ENCODE data around the gene IL17REL.
A peak's percentile ranks its signal among the peaks of the same experiment; 100 is the strongest.
"Not testable (repeated sequence)": the region's sequence is repeated elsewhere in the genome, so short reads cannot be mapped to it uniquely, and the experiment has no call there.

Gene IL17REL

GRCh38 chr22:50001388-50002231 is 11.0 kb downstream of the IL17REL start:
- DNase-seq: no peak

DNA sequence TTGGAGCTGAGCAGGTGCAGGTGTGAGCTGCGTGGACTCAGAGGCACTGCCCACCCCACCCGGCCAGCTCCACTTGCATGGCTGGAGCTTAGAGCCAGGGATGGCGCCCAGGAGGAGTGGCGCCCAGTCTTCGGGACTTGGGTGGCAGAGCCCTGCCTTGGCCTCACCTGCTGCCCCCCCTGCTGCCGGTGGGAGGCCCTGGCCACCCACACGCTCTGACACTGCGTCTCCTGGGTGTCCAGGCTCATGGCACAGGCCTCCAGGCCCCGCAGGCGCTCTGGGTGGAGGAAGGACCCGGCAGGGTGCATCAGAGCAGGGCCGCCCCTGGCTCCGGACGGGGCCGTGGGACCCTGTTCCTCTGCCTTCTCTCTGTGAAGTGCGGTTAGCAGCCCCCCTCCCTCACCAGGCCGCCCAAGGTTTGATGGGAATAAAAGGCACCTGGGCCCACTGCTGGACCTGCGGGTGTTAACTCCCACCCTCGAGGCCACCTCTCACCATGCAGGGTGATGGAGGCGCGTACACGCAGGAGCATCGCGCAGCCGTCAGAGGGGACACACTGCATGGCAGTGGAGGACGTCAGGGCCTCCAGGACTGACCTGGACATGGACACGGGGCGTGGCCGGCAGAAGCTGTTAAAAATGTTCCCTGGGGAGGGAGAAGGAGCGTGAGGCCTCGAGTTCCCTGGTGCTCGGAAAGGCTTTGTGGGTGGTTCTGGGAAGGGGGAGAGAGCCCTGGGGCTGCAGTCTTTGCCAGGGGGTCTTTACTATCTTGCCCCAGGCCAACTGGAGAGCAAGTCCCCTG is 11.8 kb downstream of the IL17REL start:
- DNase-seq: no peak

- no peak for DNase-seq
Measured at GRCh38 chr22:49999946-50000586, 12.5 kb downstream of the IL17REL start.

DNA sequence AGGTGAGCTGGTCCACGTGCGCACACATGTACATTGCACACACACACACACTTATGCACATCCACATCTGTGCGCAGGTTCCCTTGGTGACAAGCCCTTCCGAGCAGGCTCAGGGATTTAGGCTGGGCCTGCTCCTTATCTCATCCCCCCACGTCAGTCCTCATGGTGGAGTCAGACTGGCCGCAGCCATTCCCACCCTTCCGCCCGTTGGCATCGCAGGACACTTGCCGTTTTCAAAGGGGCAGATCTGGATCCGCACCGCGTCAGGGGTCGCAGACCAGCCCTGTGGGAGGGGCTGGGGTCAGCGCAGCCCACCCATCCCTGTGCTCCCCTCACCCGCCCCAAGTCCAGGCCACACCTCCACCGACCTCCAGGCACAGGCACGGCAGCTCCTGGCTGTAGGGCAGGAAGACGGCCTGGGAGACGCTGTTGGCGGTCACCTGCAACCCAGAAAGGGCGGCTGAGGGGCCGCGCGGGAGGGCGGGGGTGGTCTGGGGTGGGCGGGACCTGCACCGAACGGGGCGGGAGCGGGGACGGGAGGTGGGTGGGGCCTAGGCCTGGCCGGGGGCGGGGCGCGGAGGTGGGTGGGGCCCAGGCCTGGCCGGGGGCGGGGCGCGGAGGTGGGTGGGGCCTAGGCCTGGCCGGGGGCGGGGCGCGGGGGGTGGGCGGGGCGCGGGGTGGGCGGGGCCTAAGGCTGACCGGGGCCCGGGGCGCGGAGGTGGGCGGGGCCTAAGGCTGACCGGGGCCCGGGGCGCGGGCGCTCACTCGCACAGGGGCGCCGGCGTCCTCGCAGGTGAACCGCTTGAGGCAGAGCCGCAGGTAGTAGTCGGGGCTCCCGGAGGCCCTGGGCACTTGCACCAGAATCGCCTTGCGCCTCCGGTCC is 13.3 kb downstream of the IL17REL start:
- DNase-seq: no peak

DNA sequence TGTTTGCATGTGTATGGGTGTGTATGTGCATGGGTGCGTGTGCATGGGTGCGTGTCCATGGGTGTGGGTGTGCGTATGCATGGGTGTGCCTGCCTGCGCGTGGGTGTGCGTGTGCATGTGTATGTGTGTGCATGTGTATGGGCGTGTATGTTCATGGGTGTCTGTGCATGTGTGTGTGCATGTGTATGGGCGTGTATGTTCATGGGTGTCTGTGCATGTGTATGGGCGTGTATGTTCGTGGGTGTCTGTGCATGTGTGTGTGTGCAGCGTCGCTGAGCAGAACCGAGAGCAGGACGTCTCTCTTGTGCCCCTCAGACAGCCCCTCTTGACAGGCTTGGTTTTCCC is 13.9 kb downstream of the IL17REL start:
- no peak for DNase-seq

- no peak for DNase-seq
Measured at GRCh38 chr22:49997932-49998717, 14.4 kb downstream of the IL17REL start.

DNA sequence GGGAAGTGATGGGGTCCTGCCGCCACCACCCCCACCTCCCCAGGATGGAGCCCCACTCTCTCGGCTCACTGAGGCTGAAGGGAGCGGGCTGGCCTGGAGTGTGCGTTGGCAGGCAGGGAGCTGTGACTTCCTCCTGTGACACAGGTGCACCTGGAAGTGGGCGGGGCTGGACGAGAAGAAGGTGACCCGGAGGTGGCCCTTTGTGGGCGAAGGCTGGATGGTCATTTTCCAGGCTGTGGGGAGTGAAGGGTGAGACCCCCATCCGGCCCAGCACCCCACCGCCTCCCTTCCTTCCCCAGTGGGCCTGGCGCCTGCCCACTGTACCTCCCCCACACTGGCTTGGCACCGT is 15.3 kb downstream of the IL17REL start:
- DNase-seq: no peak

GRCh38 chr22:49996518-49997250 is 15.9 kb downstream of the IL17REL start:
- no peak for DNase-seq

GRCh38 chr22:49996119-49996517 is 16.4 kb downstream of the IL17REL start:
- no peak for DNase-seq

DNA sequence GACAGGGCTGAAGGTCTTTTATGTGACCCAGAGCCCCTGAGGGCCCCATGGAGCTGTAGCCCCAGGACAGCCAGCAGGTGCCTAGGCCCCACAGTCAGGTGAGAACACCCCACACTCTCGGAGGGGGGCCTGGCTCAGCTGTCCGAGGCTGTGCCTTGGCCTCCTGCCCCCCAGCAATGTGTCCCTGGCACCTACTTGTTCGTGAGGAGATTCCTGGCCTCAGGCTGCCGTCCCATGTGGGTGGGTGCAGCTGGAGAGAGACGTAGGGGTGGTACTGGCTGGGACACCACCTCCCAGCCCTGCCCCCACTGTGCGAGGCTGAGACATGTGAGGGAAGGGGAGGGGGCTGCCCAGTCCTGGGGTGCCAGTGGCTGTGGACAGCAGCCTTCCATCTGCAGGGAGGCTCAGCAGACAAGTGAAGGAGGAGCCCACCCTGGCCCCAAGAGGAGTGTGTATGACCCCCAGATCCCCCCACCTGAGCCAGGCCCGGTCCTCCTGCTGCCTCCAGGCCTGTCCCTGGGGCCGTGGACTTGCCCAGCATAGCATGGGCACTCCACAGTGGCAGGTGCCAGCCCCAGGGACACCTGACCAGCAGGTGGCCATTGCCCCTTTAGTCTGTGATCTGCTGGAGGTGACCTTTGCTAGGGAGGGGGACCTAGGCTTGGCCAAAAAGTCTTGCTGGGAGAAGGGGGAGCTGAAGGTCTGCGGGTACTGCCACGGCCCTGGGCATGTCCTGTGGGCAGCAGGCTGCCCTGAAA is 17.0 kb downstream of the IL17REL start:
- DNase-seq: no peak

DNA sequence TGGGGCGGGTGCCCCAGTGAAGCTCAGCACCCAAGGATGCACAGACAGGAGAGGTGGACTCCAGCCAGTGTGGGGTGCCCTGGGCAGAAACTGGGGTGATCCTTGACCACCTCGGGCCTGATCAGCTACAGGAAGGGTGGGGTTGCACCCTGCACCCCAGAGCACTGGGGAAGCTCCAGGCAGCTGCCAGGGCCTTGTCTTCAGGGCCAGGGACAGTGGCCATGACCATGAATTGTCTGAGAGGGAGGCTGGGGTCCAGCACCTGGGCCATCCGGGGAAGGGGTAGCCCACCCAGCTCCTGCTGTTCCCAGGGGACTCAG is 17.6 kb downstream of the IL17REL start:
- DNase-seq: no peak

DNA sequence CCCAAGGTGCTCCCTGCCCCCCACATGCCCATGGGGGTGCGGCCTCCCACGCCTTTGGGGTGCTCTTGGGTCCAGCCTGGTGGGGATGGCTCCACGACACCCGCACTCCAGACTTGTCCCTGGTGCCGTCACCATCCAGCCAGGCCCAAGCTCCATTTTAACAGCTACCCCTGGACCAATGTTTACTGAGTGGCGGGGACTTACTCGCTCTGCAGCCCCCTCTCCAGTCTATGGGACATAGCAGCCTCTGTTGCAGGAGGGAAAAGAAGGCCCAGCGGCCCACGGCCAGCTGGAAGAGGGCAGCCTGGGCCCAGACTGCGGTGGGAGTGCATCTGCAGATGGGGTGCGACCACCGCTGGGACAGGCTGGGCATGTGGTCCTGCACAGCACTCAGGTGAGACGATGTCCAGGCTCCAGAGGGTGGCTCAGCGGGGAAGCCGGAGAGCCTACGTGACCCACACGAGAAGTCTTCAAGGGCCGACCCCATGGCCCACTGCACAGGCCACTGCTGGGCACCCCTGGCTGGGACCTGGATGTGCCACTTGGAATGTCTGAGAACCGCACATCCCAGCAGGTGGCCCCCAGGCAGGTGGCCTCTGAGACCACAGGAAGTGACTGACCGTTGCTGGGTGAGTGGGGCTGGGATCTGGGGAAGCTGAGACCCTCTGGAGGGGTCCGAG is 18.1 kb downstream of the IL17REL start:
- no peak for DNase-seq

- DNase-seq: no peak
Measured at GRCh38 chr22:49993649-49994360, 18.8 kb downstream of the IL17REL start.

DNA sequence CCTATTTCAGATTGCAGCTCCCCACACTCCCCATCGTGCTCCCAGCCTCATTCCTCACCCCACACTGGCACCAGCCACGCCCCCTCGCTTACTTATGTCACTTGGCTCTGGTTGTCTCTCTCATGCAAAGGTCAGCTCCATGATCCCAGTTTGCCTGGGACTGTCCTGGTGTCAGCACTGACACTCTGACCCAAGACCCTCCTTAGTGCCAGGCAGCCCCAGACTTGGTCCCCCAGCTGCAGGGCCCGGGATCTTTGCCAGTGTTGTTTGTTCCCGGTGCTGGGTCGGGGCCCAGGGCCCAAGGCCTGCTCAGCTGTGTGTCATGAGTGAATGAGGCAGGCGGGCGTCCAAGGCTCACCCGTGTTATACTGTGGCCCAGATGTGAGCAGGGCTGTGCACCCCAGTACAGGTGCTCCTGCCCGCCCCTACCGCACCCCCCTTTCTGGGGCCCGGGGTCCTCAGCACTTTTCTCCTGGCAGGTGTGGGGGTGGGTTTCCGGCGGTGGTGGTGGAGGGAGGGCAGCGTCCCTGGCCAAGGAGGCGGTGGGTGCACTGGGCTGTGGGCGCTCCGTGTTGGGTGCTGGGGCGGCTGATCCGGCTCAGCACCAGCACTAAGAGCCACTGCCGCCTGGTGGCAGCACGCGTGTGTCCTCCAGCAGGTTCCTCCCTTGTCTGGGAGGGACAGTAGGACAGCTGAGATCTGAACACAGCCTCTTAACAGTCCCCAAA is 19.5 kb downstream of the IL17REL start:
- DNase-seq: peak; percentile 58

DNA sequence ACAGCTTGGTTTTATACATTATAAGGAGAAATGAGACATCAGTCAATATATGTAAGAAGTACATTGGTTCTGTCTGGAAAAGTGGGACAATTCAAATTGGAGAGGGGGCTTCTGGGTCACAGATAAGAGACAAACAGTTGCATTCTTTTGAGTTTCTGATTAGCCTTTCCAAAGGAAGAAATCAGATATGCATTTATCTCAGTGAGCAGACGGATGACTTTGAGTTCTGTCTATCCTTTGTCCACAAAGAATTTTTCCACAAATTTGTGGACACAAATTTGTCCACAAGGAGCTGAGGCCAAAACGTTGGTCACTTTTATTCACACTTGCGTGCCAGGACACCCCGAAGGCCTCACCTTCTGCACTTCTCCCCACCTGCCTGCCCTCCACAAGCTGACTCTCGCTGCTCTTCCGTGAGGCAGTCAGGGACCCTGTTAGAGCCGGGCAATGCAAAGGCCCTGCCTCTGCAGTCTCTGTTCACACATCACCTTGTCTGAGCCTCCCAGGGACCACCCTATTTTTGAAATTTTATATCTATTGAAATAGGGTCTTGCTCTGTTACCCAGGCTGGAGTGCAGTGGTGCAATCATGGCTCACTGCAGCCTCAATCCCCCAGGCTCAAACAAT is 20.5 kb downstream of the IL17REL start:
- no peak for DNase-seq

DNA sequence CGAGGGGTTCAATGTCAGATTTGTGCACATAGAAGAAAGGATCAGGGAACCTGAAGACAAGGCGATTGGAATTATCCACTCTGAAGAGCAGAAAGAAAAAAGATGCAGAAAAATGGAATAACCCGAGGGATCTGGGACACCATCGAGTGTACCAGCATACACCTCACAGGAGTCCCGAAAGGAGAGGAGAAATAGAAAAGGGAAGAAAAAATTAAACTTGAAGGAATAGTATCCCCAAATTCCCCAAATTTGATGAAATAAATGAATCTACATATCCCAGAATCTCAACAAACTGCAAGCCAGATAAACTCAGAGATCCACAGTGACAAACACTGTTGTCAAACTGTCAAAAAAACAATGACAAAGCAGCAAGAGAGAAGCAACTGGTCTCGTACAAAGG is 21.4 kb downstream of the IL17REL start:
- no peak for DNase-seq

DNA sequence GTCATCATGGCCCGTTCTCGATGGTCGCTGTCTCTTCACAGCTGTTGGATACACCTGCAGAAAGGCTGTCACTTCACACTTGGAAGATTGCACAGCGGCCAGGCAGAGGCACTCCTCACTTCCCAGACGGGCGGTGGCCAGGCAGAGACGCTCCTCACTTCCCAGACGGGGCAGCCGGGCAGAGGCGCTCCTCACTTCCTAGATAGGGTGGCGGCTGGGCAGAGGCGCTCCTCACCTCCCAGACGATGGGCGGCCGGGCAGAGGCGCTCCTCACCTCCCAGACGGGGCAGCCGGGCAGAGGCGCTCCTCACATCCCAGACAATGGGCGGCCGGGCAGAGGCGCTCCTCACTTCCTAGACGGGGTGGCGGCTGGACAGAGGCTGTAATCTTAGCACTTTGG is 22.7 kb downstream of the IL17REL start:
- DNase-seq: not testable (repeated sequence)

DNA sequence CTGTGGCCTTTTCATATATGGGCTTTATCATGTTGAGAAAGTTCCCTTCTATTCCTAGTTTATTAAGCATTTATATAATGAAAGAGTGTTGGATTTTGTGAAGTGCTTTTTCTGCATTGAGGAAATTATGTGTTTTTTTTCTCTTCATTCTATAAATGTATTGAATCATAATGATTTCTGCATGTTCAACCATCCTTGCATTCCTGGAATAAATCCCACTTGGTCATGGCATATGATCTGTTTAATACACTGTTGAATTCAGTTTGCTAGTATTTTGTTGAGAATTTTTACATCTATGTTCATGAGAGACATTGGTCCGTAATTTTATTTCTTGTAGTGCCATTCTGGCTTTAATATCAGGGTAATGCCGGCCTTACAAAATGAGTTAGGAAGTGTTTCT is 26.2 kb downstream of the IL17REL start:
- no peak for DNase-seq

Measured in activated T-cell treated with anti-CD3 and anti-CD28 coated beads for 4 hours (primary cell).